Activated T-cell treated with anti-CD3 and anti-CD28 coated beads, Interleukin-2, amount 50 U/mL, for 4 hours (primary cell): Measurements from ENCODE around the gene NPBWR2. TPM values are rescaled to one million over a fixed set of nuclear protein-coding genes. Genes with fewer than 3 reads are reported as not detected.
"Not testable (repeated sequence)": the region's sequence is repeated elsewhere in the genome, so short reads cannot be mapped to it uniquely, and the experiment has no call there.

Experiments
- ATAC-seq, 2 donors: fragments of 200-7000 bp; cut with Tn5 transposase; one replicate each; pipeline ENCODE4 v1.10.0; 2021
- DNase-seq: peaks from one replicate; pipeline ENCODE4 v3.0.0-alpha.2; 2020
- H3K27me3 Mint-ChIP-seq: one replicate; pipeline ENCODE4 v1.8.0; 2021; ENCODE audit warnings: low read depth, mixed read lengths
- H3K36me3 Mint-ChIP-seq: one replicate; pipeline ENCODE4 v1.8.0; 2022; ENCODE audit warnings: mixed read lengths; ENCODE audit not compliant: insufficient read depth
- H3K4me1 Mint-ChIP-seq: one replicate; pipeline ENCODE4 v1.8.0; 2021; ENCODE audit warnings: low read depth, mixed read lengths
- H3K4me3 Mint-ChIP-seq: one replicate; pipeline ENCODE4 v1.8.0; 2021; ENCODE audit warnings: mild to moderate bottlenecking, moderate library complexity, mixed read lengths
- H3K9me3 Mint-ChIP-seq: one replicate; pipeline ENCODE4 v1.8.0; 2021; ENCODE audit warnings: mixed read lengths
- total RNA-seq, 3 donors: library from RNA; stranded (reverse); gene quantifications; one replicate each; pipeline ENCODE4 v1.2.1, GENCODE V29; 2021

The NPBWR2 gene
- total RNA-seq, 3 donors from 2014 or later, result not detected

GRCh38 chr20:64095455-64095854 lies 11.9 kb downstream of the NPBWR2 start:
- DNase-seq (no peak), ATAC-seq (no peak)
- Mint-ChIP-seq H3K36me3 (peaks cover 2% of the 10 kb centered on the region), H3K4me1 (peaks cover 7% of the 10 kb centered on the region), H3K9me3 (no peaks in the 10 kb centered on the region), H3K27me3 (no peaks in the 10 kb centered on the region), H3K4me3 (no peak overlapping the region)

GRCh38 chr20:64093013-64093503 lies 14.3 kb downstream of the NPBWR2 start:
- Mint-ChIP-seq H3K36me3 (peaks cover 2% of the 10 kb centered on the region), H3K4me3 (no peak overlapping the region), H3K4me1 (peaks cover 3% of the 10 kb centered on the region), H3K27me3 (no peaks in the 10 kb centered on the region), H3K9me3 (peaks cover 3% of the 10 kb centered on the region)
- DNase-seq (no peak), ATAC-seq (no peak)

- Mint-ChIP-seq H3K27me3 (no peaks in the 10 kb centered on the region), H3K9me3 (peaks cover 4% of the 10 kb centered on the region), H3K36me3 (peaks cover 2% of the 10 kb centered on the region), H3K4me3 (no peak overlapping the region), H3K4me1 (peaks cover 3% of the 10 kb centered on the region)
- ATAC-seq (no peak), DNase-seq (no peak)
Observed at GRCh38 chr20:64092258-64093012, 14.9 kb downstream of the NPBWR2 start.

GRCh38 chr20:64091770-64092169 lies 15.6 kb downstream of the NPBWR2 start:
- Mint-ChIP-seq H3K27me3 (no peaks in the 10 kb centered on the region), H3K4me1 (peaks cover 2% of the 10 kb centered on the region), H3K9me3 (peaks cover 4% of the 10 kb centered on the region), H3K36me3 (peaks cover under 1% of the 10 kb centered on the region), H3K4me3 (no peak overlapping the region)
- ATAC-seq (no peak), DNase-seq (no peak)

- Mint-ChIP-seq H3K36me3 (no peaks in the 10 kb centered on the region), H3K9me3 (peaks cover 4% of the 10 kb centered on the region), H3K4me1 (peaks cover 1% of the 10 kb centered on the region), H3K27me3 (no peaks in the 10 kb centered on the region), H3K4me3 (no peak overlapping the region)
- DNase-seq, result no peak
- ATAC-seq, result no peak
Observed at GRCh38 chr20:64091340-64091739, 16.0 kb downstream of the NPBWR2 start.

- Mint-ChIP-seq H3K9me3 (peaks cover 4% of the 10 kb centered on the region), H3K27me3 (no peaks in the 10 kb centered on the region), H3K4me1 (peaks cover 1% of the 10 kb centered on the region), H3K36me3 (no peaks in the 10 kb centered on the region), H3K4me3 (no peak overlapping the region)
- DNase-seq (no peak), ATAC-seq (no peak)
Observed at GRCh38 chr20:64090165-64090564, 17.2 kb downstream of the NPBWR2 start.

GRCh38 chr20:64088586-64088985 lies 18.8 kb downstream of the NPBWR2 start:
- ATAC-seq, result not testable (repeated sequence)

GRCh38 chr20:64087226-64087825 lies 20.0 kb downstream of the NPBWR2 start:
- H3K4me1 Mint-ChIP-seq, result peaks cover 11% of the 10 kb centered on the region
- DNase-seq, H3K36me3 Mint-ChIP-seq, ATAC-seq, H3K4me3 Mint-ChIP-seq, H3K27me3 Mint-ChIP-seq, H3K9me3 Mint-ChIP-seq: not testable (repeated sequence)

More at GRCh38 chr20:64088586-64088985, 18.8 kb downstream of the NPBWR2 start:
- H3K36me3 Mint-ChIP-seq, H3K27me3 Mint-ChIP-seq, H3K4me1 Mint-ChIP-seq, H3K4me3 Mint-ChIP-seq, DNase-seq, H3K9me3 Mint-ChIP-seq: not testable (repeated sequence)

GRCh38 chr20:64086801-64087200 lies 20.6 kb downstream of the NPBWR2 start:
- Mint-ChIP-seq H3K9me3 (peaks cover 4% of the 10 kb centered on the region), H3K36me3 (no peaks in the 10 kb centered on the region), H3K27me3 (peaks cover 2% of the 10 kb centered on the region), H3K4me3 (no peak overlapping the region), H3K4me1 (peaks cover 12% of the 10 kb centered on the region)
- no peak for ATAC-seq
- no peak for DNase-seq

GRCh38 chr20:64084685-64085152 lies 22.6 kb downstream of the NPBWR2 start:
- ATAC-seq, result no peak
- DNase-seq, result no peak
- Mint-ChIP-seq H3K9me3 (peaks cover 4% of the 10 kb centered on the region), H3K27me3 (peaks cover 2% of the 10 kb centered on the region), H3K4me3 (peak overlapping the region; percentile 73), H3K36me3 (no peaks in the 10 kb centered on the region), H3K4me1 (peaks cover 19% of the 10 kb centered on the region)

GRCh38 chr20:64083804-64084684 lies 23.3 kb downstream of the NPBWR2 start, which contains the start of gene LKAAEAR1:
LKAAEAR1 (minus strand) TSS chr20:64084398; CDS start chr20:64084219, 179 bp downstream.
- Mint-ChIP-seq H3K9me3 (peaks cover 4% of the 10 kb centered on the region), H3K4me1 (peaks cover 20% of the 10 kb centered on the region), H3K36me3 (no peaks in the 10 kb centered on the region), H3K27me3 (peaks cover 2% of the 10 kb centered on the region), H3K4me3 (peak within 1 kb of the TSS; percentile 75)
- DNase-seq (no peak), ATAC-seq (peak; percentile 4 to 11)

GRCh38 chr20:64083378-64083803 lies 24.0 kb downstream of the NPBWR2 start:
- Mint-ChIP-seq H3K27me3 (peaks cover 2% of the 10 kb centered on the region), H3K9me3 (peaks cover 4% of the 10 kb centered on the region), H3K4me1 (peaks cover 26% of the 10 kb centered on the region), H3K4me3 (peak overlapping the region; percentile 75), H3K36me3 (no peaks in the 10 kb centered on the region)
- ATAC-seq (peak; percentile 62 to 63), DNase-seq (peak; percentile 61)

GRCh38 chr20:64082820-64083377 lies 24.5 kb downstream of the NPBWR2 start:
- ATAC-seq (no peak), DNase-seq (no peak)
- no peaks in the 10 kb centered on the region for H3K36me3 Mint-ChIP-seq
- H3K27me3 Mint-ChIP-seq, result peaks cover 2% of the 10 kb centered on the region
- peak overlapping the region; percentile 75 for H3K4me3 Mint-ChIP-seq
- H3K4me1 Mint-ChIP-seq, result peaks cover 27% of the 10 kb centered on the region
- no peaks in the 10 kb centered on the region for H3K9me3 Mint-ChIP-seq
